Nucleus accumbens (tissue), 56 donors: ENCODE results near the gene MAGEF1.
"Not testable (repeated sequence)": the region's sequence is repeated elsewhere in the genome, so short reads cannot be mapped to it uniquely, and the experiment has no call there.

Experiments used
- DNase-seq, 56 donors: peaks; one replicate each; lab custom pipeline; 2025; lab: John Stamatoyannopoulos, UW

Gene MAGEF1

GRCh38 chr3:184743248-184743647 is 31.4 kb upstream of the MAGEF1 start:
- DNase-seq: no peak

DNA sequence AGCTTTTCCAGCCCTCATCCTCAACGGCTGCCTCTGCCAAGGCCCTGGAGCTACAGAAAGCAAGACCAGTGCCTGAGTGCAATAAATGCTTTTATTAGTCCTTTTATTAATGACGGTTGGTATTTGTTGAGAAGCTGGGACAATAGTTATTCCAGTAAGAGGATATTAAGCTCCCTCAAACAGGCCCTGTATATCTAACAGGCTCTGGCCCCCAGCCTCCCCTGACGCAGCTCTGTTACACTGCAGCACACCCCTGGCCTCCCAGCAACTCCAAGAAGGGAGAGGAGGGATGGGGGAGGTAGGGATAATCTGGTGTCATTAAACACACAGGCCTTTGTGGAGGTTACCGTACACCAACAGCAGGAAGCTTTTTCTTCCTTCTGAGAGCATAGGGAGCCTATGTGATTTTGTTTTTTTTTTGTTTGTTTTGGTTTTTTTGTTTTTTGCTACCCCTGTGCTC is 30.8 kb upstream of the MAGEF1 start:
- DNase-seq: no peak

- DNase-seq: no peak
These were observed 30.2 kb upstream of the MAGEF1 start for GRCh38 chr3:184741798-184742675.

DNA sequence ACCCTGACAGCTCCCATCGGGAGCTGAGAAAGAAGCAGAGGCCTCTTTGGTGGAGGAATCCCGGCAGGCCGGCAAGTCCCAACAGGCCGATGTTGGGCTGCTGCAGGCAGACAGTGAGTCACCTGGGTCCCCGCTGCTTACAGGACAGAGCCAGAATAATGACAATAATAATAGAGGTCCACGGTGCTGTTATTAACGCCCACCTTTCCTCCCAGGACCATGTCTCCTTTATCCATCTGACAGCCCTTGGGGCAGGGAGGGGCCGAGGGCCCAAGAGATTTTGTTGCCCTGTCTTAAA is 29.3 kb upstream of the MAGEF1 start:
- DNase-seq: no peak

- peak in 25 of 56 donors; percentile 6 to 75 (median 31) for DNase-seq
These were observed 28.8 kb upstream of the MAGEF1 start for GRCh38 chr3:184740509-184741258.

DNA sequence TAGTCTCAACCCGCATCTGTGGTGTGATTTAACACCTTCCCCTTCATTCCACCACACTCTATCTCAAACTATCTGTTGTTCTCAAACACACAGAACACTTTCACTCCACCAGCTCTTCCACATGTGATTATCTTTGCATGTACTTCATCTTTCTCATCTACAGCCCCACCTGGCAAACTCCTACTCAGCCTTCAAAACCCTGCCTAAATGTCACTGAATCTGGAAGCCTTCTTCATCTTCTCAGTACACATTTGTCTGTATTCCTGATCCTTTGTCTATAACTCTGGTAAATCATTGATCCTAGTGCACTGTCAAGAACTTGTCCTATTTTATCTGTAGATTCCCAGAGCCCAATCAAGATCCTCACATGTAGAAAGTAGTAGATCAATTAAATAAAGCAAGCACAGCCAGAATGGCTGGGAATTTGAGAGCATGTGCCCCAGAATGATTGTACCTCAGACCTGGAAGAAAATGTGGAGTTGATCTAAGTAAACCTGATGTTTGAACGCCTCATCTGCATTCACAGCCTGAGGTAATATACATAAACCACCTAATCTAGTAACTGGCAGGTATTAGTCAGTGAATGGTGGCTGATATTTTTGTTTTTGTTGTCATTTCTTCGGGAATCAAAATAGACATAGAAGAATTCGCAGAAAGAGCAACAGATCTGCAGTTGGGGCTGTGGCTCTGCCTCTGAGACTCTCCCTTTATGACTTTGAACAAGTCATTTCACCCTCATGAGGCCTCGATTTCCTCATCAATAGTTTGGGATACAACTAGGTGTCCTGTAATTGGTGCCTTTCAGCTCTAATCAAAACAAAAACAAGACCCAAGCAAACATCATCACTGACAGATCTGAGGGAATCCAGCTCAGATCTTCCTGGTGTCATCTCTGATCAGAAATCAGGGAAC is 28.0 kb upstream of the MAGEF1 start:
- DNase-seq: no peak

GRCh38 chr3:184738982-184739381 is 27.1 kb upstream of the MAGEF1 start:
- no peak for DNase-seq

GRCh38 chr3:184738506-184738890 is 26.6 kb upstream of the MAGEF1 start:
- DNase-seq: no peak

DNA sequence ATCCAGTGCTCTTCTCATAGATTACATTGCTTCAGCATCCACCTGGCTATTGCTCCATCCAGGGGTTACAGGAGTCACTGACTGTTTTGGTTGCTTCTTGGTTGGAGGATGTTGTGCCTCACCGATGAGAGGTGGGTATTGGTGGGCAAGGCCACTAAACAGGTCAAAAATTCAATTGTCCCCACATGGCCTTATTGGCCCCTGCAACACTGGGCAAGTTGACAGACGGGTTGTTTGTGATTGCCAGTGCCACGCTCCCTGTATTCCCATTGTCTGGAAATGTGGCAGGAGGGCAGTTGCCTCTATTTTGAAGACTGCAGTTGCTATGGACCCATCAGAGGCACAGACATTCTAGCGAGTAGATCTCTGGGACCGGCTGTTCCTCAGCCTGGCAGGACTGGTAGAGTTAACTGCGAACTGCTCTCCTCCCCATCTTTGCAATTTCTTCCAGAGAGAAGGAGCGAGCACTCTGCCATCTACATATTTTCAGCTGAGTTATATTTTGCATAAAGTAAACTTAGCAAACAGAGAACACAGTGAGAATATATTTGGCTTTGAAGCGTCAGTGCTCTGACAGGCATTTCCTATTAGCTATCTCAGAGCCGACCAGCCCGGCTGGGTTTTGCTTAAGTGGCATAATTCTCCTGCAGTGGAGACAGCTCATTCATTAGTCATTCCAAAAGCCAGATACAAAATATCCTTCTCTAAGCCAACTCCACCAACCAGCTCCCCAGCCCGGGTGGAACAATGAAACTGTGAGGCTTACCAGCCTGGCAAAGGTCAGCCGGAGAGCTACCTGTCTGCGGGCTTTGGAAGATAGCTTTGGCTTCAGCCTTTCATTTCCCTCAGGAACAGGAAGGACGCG is 26.0 kb upstream of the MAGEF1 start:
- peak in 6 of 56 donors; percentile 14 to 53 (median 16) for DNase-seq

DNA sequence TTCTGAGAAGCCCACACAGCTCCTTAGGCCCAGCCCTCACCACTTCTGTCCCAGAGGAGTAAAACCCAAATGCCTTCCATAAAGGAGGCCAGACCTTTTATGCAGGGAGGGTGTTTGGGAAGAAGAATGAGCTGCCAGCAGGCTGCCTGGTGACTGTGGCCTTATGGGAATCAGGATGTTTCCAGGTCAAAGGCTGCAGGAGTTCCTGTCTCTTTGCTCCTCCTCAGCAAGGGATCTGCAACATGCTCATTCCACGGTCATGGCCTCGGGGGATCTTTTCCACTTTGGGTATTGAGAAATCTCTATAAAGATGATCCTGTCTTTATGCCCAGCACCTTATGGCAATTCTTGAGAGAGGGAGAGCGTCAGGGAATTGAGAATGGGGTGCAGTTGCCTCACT is 25.2 kb upstream of the MAGEF1 start:
- no peak for DNase-seq

GRCh38 chr3:184734903-184735701 is 23.2 kb upstream of the MAGEF1 start:
- no peak for DNase-seq

DNA sequence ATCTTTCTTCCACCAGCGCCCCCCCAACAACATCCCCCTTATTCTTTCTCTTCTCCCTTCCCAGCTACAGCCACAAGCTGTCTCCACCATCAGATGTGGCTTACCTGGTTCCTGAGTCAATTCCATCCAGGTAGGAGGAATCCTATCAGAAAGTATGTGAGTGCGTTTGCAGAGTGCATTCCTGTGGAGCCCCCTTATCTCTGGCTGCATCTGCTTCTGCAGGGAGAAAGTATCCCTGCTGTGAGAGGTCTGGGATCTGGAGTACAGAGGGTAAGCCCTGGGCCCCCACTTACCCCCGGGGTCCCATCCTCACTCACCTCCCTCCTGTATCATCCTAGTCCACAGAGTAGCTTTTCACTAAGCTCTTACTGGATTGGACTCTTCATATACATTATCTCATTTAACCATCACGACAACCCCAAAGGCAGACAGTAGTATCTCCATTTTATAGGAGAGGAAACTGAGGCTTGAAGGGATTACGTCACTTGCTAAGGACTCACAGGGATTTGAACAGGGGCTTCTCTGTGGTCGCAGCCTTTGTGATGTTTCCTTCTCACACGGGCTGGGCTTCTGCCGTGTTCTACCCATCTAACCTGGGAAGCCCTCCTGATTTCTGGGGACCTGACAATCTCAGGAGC is 22.2 kb upstream of the MAGEF1 start:
- no peak for DNase-seq

DNA sequence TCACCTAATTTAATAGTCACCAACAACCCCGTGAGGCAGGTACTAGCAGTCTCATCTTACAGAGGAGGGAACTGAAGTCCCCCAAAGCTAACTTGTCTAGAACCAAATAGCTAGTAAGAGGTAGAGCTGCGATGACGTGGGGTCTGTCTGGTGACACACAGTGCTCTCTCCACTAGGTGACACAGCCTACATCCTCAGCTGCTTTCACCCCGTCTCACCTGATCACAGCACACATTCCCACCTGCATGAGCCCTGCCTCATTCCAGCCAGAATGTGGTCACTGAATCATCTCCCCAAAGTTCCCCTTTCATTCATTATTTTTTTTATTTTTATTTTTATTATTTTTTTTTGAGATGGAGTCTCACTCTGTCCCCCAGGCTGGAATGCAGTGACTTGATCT is 21.3 kb upstream of the MAGEF1 start:
- no peak for DNase-seq

- DNase-seq: peak in 19 of 56 donors; percentile 6 to 69 (median 27)
These were observed 20.1 kb upstream of the MAGEF1 start for GRCh38 chr3:184731786-184732537.

DNA sequence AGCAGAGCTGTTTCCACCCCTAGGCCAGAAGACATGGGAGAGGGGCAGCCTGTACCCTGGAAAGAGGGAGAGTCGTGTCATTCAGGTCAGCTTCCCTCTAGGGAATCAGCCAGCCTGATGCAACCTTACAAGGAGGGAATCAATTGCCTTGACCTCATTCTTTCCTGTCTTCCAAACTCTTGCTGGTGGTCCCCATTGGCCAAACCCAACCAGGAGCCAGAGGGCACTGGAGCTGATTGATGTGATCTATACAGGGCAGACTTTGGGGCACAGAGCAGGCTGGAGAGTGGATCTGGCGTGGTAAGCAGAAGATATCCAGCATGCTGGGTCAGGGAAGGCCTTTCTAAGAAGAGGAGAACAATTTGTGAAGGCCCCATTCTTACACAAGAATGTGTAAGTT is 19.1 kb upstream of the MAGEF1 start:
- no peak for DNase-seq

DNA sequence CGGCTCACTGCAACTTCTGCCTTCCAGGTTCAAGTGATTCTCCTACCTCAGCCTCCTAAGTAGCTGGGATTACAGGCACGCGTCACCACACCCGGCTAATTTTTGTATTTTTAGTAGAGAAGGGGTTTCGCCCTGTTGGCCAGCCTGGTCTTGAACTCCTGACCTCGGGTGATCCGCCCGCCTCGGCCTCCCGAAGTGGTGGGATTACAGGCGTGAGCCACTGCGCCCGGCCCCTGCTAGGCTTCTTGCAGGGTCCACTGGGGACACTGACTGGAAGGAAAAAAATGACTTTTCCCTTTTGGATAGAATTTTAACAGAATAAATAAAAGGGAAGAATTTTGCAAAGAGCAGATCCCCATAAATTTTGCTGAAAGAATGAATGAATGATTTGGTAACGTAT is 17.3 kb upstream of the MAGEF1 start:
- DNase-seq: not testable (repeated sequence)

DNA sequence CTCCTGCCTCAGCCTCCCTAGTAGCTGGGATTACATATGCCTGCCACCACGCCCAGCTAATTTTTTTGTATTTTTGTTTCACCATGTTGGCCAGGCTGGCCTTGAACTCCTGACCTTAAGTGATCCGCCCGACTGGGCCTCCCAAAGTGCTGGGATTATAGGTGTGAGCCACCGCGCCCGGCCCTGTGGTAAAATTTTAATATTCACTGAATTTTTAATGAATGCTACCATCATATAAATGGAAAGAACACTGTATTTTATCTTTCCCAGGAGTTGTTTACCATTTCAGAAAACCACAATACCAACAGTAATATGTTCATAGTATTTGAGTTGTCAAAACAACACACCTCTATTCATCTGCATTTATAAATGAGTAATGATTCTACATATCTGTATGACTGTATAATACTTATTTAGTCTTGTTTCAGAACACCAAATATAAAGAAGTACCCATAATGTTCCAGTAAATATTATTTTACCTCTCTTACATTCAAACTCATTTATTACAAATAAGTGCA is 16.2 kb upstream of the MAGEF1 start:
- no peak for DNase-seq
